WTC11 (cell line): ENCODE measurements around the gene BIRC2. TPM values are rescaled to one million over a fixed set of nuclear protein-coding genes. Genes with fewer than 3 reads are reported as not detected.
A peak's percentile ranks its signal among the peaks of the same experiment; 100 is the strongest.

ENCODE experiments used
- ATAC-seq: fragments of 200-7000 bp; cut with Tn5 transposase; 2 replicates; pipeline ENCODE4 v1.10.0; 2021; ENCODE audit warnings: mild to moderate bottlenecking, moderate library complexity
- CTCF ChIA-PET: fragments of 300-600 bp; sonication (Branson Sonifier 250); formaldehyde crosslinking; loops from one replicate; lab custom pipeline; 2021; ENCODE audit warnings: antibody characterized with exemption; lab: Charles Lee
- POLR2A ChIA-PET: fragments of 350-600 bp; sonication (Branson Sonifier 250); formaldehyde crosslinking; loops from one replicate; lab custom pipeline; 2021; ENCODE audit warnings: antibody characterized with exemption; lab: Charles Lee
- DNase-seq: peaks from one replicate; pipeline ENCODE4 v3.0.0; 2021; ENCODE audit warnings: low spot score
- H3K27ac Mint-ChIP-seq: 2 replicates; pipeline ENCODE4 v1.8.0; 2021; ENCODE audit warnings: mixed read lengths
- H3K27me3 Mint-ChIP-seq: 2 replicates; pipeline ENCODE4 v1.8.0; 2021; ENCODE audit warnings: low read depth, mild to moderate bottlenecking, moderate library complexity, mixed read lengths
- H3K36me3 Mint-ChIP-seq: 2 replicates; pipeline ENCODE4 v1.8.0; 2021; ENCODE audit warnings: mixed read lengths
- H3K4me1 Mint-ChIP-seq: 2 replicates; pipeline ENCODE4 v1.8.0; 2022; ENCODE audit warnings: mixed read lengths
- H3K4me3 Mint-ChIP-seq: 2 replicates; pipeline ENCODE4 v1.8.0; 2021; ENCODE audit warnings: mild to moderate bottlenecking, moderate library complexity, mixed read lengths
- H3K9me3 Mint-ChIP-seq: 2 replicates; pipeline ENCODE4 v1.8.0; 2021; ENCODE audit warnings: mixed read lengths
- ATF1 ChIP-seq: sonication (generic); formaldehyde crosslinking; IDR thresholded peaks from 2 replicates; pipeline ENCODE4 v1.8.1; 2023; ENCODE audit warnings: mild to moderate bottlenecking, moderate library complexity, missing genetic modification reagents
- CREM ChIP-seq: sonication (generic); formaldehyde crosslinking; IDR thresholded peaks from 2 replicates; pipeline ENCODE4 v1.8.1; 2022; ENCODE audit warnings: mild to moderate bottlenecking, missing genetic modification reagents, moderate library complexity
- FOXK1 ChIP-seq: sonication (generic); formaldehyde crosslinking; IDR thresholded peaks from 2 replicates; pipeline ENCODE4 v1.8.0; 2022; ENCODE audit warnings: mild to moderate bottlenecking, moderate library complexity, missing genetic modification reagents
- IRF2 ChIP-seq: sonication (generic); formaldehyde crosslinking; IDR thresholded peaks from 2 replicates; pipeline ENCODE4 v1.8.0; 2022; ENCODE audit warnings: low read depth, missing genetic modification reagents, borderline replicate concordance
- JUN ChIP-seq: sonication (generic); formaldehyde crosslinking; IDR thresholded peaks from 2 replicates; pipeline ENCODE4 v1.8.0; 2023; ENCODE audit warnings: mild to moderate bottlenecking, missing genetic modification reagents
- NR2C2 ChIP-seq: sonication (generic); formaldehyde crosslinking; IDR thresholded peaks from 2 replicates; pipeline ENCODE4 v1.8.0; 2022; ENCODE audit warnings: mild to moderate bottlenecking, missing genetic modification reagents
- USF1 ChIP-seq: sonication (generic); formaldehyde crosslinking; IDR thresholded peaks from 2 replicates; pipeline ENCODE4 v1.8.0; 2022; ENCODE audit warnings: mild to moderate bottlenecking, missing genetic modification reagents
- ZNF281 ChIP-seq: sonication (generic); formaldehyde crosslinking; IDR thresholded peaks from 2 replicates; pipeline ENCODE4 v1.8.0; 2023; ENCODE audit warnings: mild to moderate bottlenecking, missing genetic modification reagents
- total RNA-seq: library from RNA; stranded (reverse); gene quantifications from 3 replicates; pipeline ENCODE4 v1.2.3, GENCODE V29; 2021
- TF ChIP-seq, protein P1 (sequence below): fragments of 200-600 bp; IDR thresholded peaks from 2 replicates; pipeline ENCODE4 v1.8.0; 2022; ENCODE audit warnings: antibody characterized with exemption
- TF ChIP-seq, protein P2 (sequence below): sonication (generic); formaldehyde crosslinking; IDR thresholded peaks from 2 replicates; pipeline ENCODE4 v1.8.1; 2022; ENCODE audit warnings: mild to moderate bottlenecking, missing genetic modification reagents, moderate library complexity, borderline replicate concordance
- TF ChIP-seq, protein P3 (sequence below): fragments of 250-450 bp; sonication (Bioruptor Pico); IDR thresholded peaks from 2 replicates; pipeline ENCODE4 v1.9.0; 2021; ENCODE audit warnings: moderate library complexity, mild to moderate bottlenecking, inconsistent platforms, borderline replicate concordance
- TF ChIP-seq, protein P4 (sequence below): fragments of 250-450 bp; sonication (Bioruptor Pico); IDR thresholded peaks from 2 replicates; pipeline ENCODE4 v1.9.0; 2021; ENCODE audit warnings: mild to moderate bottlenecking

BIRC2 gene
- total RNA-seq, 1 experiment from 2014 or later: 22.3 TPM

- ATAC-seq: peak; percentile 30; the same call in 1 of the 2 replicates
- no peaks in the 10 kb centered on the region for H3K27me3 Mint-ChIP-seq
- ChIA-PET CTCF (no interaction called here), POLR2A (no interaction called here)
- no peak for TF ChIP-seq NR2C2
- no peak for TF ChIP-seq USF1 (CRISPR knock-in tag)
- TF ChIP-seq JUN (CRISPR knock-in tag): no peak
- TF ChIP-seq IRF2 (CRISPR knock-in tag): no peak
- TF ChIP-seq, protein P1, sequence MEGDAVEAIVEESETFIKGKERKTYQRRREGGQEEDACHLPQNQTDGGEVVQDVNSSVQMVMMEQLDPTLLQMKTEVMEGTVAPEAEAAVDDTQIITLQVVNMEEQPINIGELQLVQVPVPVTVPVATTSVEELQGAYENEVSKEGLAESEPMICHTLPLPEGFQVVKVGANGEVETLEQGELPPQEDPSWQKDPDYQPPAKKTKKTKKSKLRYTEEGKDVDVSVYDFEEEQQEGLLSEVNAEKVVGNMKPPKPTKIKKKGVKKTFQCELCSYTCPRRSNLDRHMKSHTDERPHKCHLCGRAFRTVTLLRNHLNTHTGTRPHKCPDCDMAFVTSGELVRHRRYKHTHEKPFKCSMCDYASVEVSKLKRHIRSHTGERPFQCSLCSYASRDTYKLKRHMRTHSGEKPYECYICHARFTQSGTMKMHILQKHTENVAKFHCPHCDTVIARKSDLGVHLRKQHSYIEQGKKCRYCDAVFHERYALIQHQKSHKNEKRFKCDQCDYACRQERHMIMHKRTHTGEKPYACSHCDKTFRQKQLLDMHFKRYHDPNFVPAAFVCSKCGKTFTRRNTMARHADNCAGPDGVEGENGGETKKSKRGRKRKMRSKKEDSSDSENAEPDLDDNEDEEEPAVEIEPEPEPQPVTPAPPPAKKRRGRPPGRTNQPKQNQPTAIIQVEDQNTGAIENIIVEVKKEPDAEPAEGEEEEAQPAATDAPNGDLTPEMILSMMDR: no peak
- no peak for TF ChIP-seq ZNF281
- no peak for TF ChIP-seq ATF1 (CRISPR knock-in tag)
- TF ChIP-seq CREM (CRISPR knock-in tag): no peak
- TF ChIP-seq FOXK1 (CRISPR knock-in tag): no peak
- TF ChIP-seq, protein P2, sequence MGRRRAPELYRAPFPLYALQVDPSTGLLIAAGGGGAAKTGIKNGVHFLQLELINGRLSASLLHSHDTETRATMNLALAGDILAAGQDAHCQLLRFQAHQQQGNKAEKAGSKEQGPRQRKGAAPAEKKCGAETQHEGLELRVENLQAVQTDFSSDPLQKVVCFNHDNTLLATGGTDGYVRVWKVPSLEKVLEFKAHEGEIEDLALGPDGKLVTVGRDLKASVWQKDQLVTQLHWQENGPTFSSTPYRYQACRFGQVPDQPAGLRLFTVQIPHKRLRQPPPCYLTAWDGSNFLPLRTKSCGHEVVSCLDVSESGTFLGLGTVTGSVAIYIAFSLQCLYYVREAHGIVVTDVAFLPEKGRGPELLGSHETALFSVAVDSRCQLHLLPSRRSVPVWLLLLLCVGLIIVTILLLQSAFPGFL (CRISPR knock-in tag): no peak
- TF ChIP-seq, protein P3, sequence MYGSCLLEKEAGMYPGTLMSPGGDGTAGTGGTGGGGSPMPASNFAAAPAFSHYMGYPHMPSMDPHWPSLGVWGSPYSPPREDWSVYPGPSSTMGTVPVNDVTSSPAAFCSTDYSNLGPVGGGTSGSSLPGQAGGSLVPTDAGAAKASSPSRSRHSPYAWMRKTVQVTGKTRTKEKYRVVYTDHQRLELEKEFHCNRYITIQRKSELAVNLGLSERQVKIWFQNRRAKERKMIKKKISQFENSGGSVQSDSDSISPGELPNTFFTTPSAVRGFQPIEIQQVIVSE (CRISPR knock-in tag): no peak
- TF ChIP-seq, all 79 proteins: peak for 0
- Mint-ChIP-seq H3K27ac (no peak overlapping the region), H3K4me3 (no peak overlapping the region), H3K36me3 (peaks cover 15% of the 10 kb centered on the region), H3K4me1 (peaks cover 14% of the 10 kb centered on the region), H3K9me3 (no peaks in the 10 kb centered on the region)
- no peak for DNase-seq
Measured at GRCh38 chr11:102384419-102385079, 37.5 kb downstream of the BIRC2 start.

- Mint-ChIP-seq H3K9me3 (no peaks in the 10 kb centered on the region), H3K4me3 (no peak overlapping the region), H3K27ac (no peak overlapping the region), H3K36me3 (peaks cover 10% of the 10 kb centered on the region), H3K27me3 (no peaks in the 10 kb centered on the region), H3K4me1 (peaks cover 14% of the 10 kb centered on the region)
- DNase-seq (no peak), ATAC-seq (no peak)
- ChIA-PET CTCF (no interaction called here), POLR2A (no interaction called here)
- TF ChIP-seq, protein P4, sequence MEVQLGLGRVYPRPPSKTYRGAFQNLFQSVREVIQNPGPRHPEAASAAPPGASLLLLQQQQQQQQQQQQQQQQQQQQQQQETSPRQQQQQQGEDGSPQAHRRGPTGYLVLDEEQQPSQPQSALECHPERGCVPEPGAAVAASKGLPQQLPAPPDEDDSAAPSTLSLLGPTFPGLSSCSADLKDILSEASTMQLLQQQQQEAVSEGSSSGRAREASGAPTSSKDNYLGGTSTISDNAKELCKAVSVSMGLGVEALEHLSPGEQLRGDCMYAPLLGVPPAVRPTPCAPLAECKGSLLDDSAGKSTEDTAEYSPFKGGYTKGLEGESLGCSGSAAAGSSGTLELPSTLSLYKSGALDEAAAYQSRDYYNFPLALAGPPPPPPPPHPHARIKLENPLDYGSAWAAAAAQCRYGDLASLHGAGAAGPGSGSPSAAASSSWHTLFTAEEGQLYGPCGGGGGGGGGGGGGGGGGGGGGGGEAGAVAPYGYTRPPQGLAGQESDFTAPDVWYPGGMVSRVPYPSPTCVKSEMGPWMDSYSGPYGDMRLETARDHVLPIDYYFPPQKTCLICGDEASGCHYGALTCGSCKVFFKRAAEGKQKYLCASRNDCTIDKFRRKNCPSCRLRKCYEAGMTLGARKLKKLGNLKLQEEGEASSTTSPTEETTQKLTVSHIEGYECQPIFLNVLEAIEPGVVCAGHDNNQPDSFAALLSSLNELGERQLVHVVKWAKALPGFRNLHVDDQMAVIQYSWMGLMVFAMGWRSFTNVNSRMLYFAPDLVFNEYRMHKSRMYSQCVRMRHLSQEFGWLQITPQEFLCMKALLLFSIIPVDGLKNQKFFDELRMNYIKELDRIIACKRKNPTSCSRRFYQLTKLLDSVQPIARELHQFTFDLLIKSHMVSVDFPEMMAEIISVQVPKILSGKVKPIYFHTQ (CRISPR knock-in tag): no peak
- TF ChIP-seq, protein P1: no peak
Measured at GRCh38 chr11:102385085-102386007, 38.3 kb downstream of the BIRC2 start.
